Heart right ventricle (tissue), 16 donors: ENCODE data around the gene MSL2. TPM values are rescaled to one million over a fixed set of nuclear protein-coding genes. Genes with fewer than 3 reads are reported as not detected.
"Not testable (repeated sequence)": the region's sequence is repeated elsewhere in the genome, so short reads cannot be mapped to it uniquely, and the experiment has no call there.

Source experiments
- ATAC-seq, 8 donors: fragments of 200-7000 bp; cut with Tn5 transposase; one replicate each; pipeline ENCODE4 v1.9.1; 2020; ENCODE audit warnings: mild to moderate bottlenecking in 8 of 8, moderate library complexity in 8 of 8, moderate number of reproducible peaks in 1 of 8
- DNase-seq, 2 donors: peaks; one replicate each; pipeline ENCODE4 v3.0.0-alpha.2; 2020
- H3K27ac ChIP-seq, 10 donors: fragments of 200-600 bp; sonication (generic) in 2 of 10; one replicate each; pipeline versions ENCODE4 v1.5.0 to v1.8.0; 2020 to 2022; ENCODE audit warnings: mild to moderate bottlenecking in 3 of 10
- H3K27me3 ChIP-seq, 7 donors: fragments of 200-600 bp; one replicate each; pipeline ENCODE4 v1.8.0; 2021 to 2022; ENCODE audit warnings: mild to moderate bottlenecking in 2 of 7
- H3K36me3 ChIP-seq, 9 donors: fragments of 200-600 bp; sonication (generic) in 1 of 9; one replicate each; pipeline versions ENCODE4 v1.5.0 to v1.8.0; 2020 to 2022; ENCODE audit warnings: mild to moderate bottlenecking in 2 of 9
- H3K4me1 ChIP-seq, 9 donors: fragments of 200-600 bp; sonication (generic) in 1 of 9; one replicate each; pipeline versions ENCODE4 v1.5.0 to v1.8.0; 2020 to 2022; ENCODE audit warnings: mild to moderate bottlenecking in 4 of 9
- H3K4me3 ChIP-seq, 10 donors: fragments of 200-600 bp; sonication (generic) in 2 of 10; one replicate each; pipeline versions ENCODE4 v1.5.0 to v1.8.0; 2020 to 2022; ENCODE audit warnings: mild to moderate bottlenecking in 7 of 10, moderate library complexity in 2 of 10
- H3K9me3 ChIP-seq, 11 donors: fragments of 200-600 bp in 10 of 11; sonication (generic) in 2 of 11; one replicate each; pipeline versions ENCODE4 v1.5.0 to v1.8.0; 2013 to 2022; ENCODE audit warnings: mild to moderate bottlenecking in 2 of 11, control low read depth in 1 of 11, moderate library complexity in 1 of 11
- WGBS, 2 donors: extraction: QIAGEN DNeasy Blood & Tissue Kit; methylation state at CpG; one replicate each; pipeline ENCODE4 v1.1.7; 2013; ENCODE audit warnings: inconsistent platforms in 1 of 2; 5-methylcytosine and 5-hydroxymethylcytosine counted together
- intact Hi-C, 10 donors: fragments of 100-400 bp; cut with DNase I; formaldehyde crosslinking; loops; one replicate each; pipeline versions ENCODE4 v1.11.1 to v1.14.2; 2022
- polyA plus RNA-seq, 2 donors: library from polyadenylated mRNA; stranded (reverse); fragments of 200-250 nt; gene quantifications; one replicate each; pipeline ENCODE4 v1.2.3, GENCODE V29; 2013
- total RNA-seq, 10 donors: library from RNA; stranded (reverse); fragmentation: NEBNext Ultra II Directional in 3 of 10; extraction: Animal tissue kit (Norgen Biotek cat#: 25700) in 3 of 10; gene quantifications; one replicate each; pipeline versions ENCODE4 v1.2.1 to v1.2.4, GENCODE V29; 2021 to 2023
- TF ChIP-seq, protein P1 (sequence below), 9 donors: fragments of 200-600 bp; sonication (generic) in 2 of 9; IDR thresholded peaks; one replicate each; pipeline versions ENCODE4 v1.5.0 to v1.8.0; 2021 to 2022; ENCODE audit warnings: antibody characterized with exemption in 9 of 9, mild to moderate bottlenecking in 5 of 9, moderate library complexity in 1 of 9
- donor health status: Arrhythmogenic right ventricular cardiomyopathy.
- donor health status: ischemic (EF 13 %, LVEDD 7.1; RV severe dilation, severe dysfunction).
- donor health status: healthy with polysubstance abuse.
- donor health status: DM: no; HTN: yes; CAD: no.
- donor health status: DM: no; HTN: no; CAD: no.
- donor health status: ischemic (EF 25% LVEDD 6.9; RV normal size, moderate dysfunction).
- donor health status: ischemic (EF 25% LVEDD 5.7; RV mildly dilated, moderate dysfunction).
- donor health status: healthy.
- donor health status: DM: yes; HTN: yes; CAD: no.
- donor health status: Ischemic cardiomyopathy.
- donor health status: ischemic (EF 35%, LVEDD 5.7; RV mildly dilated, moderate dysfunction).
- donor health status: nonischemic (EF 11% LVEDD 7.7; RV severe dilation, severe dysfunction).
- donor health status: DM: yes; HTN: yes; CAD: no.
- donor health status: PGD.
- donor health status: ischemic (EF 29% LVEDD 5.4; RV normal size, mild dysfunction).
- donor health status: nonischemic (EF 23%, LVEDD 6.1; RV moderate dilation, normal function).

The MSL2 gene
- total and polyA plus RNA-seq, 12 donors: 3.8 to 25.2 (median 20.1) TPM

DNA sequence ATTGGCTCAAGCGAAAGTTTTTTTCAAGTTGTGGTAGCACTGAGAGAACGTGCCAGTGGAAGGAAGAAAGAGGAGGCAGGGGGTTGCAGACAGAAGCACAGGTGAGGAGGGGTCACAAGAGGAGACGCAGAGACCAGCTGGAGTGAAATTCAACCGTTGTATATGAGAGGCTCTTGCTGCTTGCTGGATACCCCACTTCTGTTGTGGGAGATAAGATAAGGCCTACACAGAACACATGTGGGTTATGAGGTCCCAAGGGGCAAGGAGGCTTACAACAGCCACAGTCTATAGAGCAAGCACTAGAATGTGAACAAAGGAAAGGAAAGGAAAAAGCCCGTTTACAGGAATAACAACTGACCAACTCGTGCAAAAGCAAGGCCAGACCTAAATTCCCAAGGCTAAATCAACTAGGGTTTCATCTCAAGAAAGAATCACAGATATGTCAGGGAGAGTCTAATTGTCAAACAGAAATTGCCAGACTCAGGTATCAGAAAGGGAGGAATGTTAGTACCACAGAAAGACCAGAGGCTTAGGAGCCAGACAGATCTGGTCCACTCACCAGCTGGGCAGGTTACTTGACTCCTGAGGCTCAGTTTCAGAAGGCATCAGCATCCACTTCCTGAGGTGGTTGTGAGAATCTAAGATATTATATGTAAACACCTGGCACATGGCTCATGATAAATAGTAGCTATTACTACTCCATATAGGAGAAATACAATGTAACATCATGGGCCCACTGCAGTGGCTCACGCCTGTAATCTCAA lies 60.9 kb downstream of the MSL2 start:
- H3K9me3 ChIP-seq: peaks cover 0 to 6% (median 0%) of the 10 kb centered on the region in 11 donors
- ATAC-seq (no peak), DNase-seq (no peak)
- H3K4me1 ChIP-seq: peaks cover 0 to 8% (median 5%) of the 10 kb centered on the region in 9 donors
- peaks cover 0 to 16% (median 0%) of the 10 kb centered on the region in 9 donors for H3K36me3 ChIP-seq
- no peaks in the 10 kb centered on the region for H3K27me3 ChIP-seq
- TF ChIP-seq, protein P1, sequence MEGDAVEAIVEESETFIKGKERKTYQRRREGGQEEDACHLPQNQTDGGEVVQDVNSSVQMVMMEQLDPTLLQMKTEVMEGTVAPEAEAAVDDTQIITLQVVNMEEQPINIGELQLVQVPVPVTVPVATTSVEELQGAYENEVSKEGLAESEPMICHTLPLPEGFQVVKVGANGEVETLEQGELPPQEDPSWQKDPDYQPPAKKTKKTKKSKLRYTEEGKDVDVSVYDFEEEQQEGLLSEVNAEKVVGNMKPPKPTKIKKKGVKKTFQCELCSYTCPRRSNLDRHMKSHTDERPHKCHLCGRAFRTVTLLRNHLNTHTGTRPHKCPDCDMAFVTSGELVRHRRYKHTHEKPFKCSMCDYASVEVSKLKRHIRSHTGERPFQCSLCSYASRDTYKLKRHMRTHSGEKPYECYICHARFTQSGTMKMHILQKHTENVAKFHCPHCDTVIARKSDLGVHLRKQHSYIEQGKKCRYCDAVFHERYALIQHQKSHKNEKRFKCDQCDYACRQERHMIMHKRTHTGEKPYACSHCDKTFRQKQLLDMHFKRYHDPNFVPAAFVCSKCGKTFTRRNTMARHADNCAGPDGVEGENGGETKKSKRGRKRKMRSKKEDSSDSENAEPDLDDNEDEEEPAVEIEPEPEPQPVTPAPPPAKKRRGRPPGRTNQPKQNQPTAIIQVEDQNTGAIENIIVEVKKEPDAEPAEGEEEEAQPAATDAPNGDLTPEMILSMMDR (IDR thresholded peaks at IDR 0.05): no peak
- H3K27ac ChIP-seq: no peak overlapping the region
- no peak overlapping the region for H3K4me3 ChIP-seq
- intact Hi-C loops: no loop called here
- 45 to 46% methylated on average over 7 of the region's 7 CpGs for WGBS, 2 donors

DNA sequence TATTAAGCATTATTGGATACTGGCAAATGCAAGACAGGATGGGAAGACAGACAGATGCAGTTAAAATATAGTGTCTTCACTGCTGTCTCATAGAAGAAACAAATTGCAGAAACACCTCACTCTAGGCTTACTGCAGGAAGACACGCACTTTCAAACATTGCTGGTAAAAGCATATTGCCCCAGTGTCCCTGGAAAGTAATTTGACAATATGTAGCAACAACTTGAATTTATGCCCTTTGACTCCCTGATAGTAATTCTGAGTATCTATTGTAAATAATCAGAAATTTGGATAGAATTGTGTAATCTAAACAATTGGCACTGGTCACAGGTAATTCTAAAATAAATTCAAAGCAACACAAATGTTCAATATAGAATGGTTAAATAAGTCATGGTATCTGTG lies 62.0 kb downstream of the MSL2 start:
- Histone ChIP-seq H3K27me3 (no peaks in the 10 kb centered on the region), H3K9me3 (peaks cover 0 to 7% (median 0%) of the 10 kb centered on the region in 11 donors), H3K4me1 (peaks cover 0 to 8% (median 5%) of the 10 kb centered on the region in 9 donors), H3K27ac (no peak overlapping the region), H3K4me3 (no peak overlapping the region), H3K36me3 (peaks cover 0 to 13% (median 0%) of the 10 kb centered on the region in 9 donors)
- DNase-seq (no peak), ATAC-seq (no peak)
- TF ChIP-seq, protein P1 (IDR thresholded peaks at IDR 0.05): no peak
- intact Hi-C loops: no loop called here
- 93 to 96% methylated on average over 1 of the region's 1 CpG for WGBS, 2 donors

DNA sequence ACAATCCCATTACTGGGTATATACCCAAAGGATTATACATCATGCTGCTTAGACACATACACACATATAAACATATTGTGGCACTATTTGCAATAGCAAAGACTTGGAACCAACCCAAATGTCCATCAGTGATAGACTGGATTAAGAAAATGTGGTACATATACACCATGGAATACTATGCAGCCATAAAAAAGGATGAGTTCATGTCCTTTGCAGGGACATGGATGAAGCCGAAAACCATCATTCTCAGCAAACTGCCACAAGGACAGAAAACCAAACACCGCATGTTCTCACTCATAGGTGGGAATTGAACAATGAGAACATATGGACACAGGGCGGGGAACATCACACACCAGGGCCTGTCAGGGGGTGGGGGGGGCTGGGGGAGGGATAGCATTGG lies 64.5 kb downstream of the MSL2 start:
- H3K27ac ChIP-seq, H3K9me3 ChIP-seq, H3K4me3 ChIP-seq, ATAC-seq, DNase-seq, H3K27me3 ChIP-seq, intact Hi-C loops, H3K4me1 ChIP-seq: not testable (repeated sequence)
- 92 to 96% methylated on average over 3 of the region's 3 CpGs for WGBS, 2 donors
- H3K36me3 ChIP-seq: peaks cover 0 to 11% (median 0%) of the 10 kb centered on the region in 9 donors

DNA sequence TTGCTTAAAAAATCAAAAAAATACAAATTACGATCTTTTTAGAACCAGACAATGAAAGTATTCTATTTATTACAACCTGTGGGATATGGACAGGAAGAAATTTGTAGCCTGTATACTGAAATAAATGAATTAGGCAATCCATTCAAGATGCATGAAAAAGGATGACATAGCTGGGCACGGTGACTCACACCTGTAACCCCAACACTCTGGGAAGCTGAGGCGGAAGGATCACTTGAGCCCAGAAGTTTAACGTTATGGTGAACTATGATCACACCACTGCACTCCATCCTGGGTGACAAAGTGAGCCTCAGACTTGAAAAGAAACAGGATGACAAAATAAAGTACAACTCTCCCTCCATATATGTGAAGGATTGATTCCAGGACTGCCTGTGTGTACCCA lies 74.1 kb downstream of the MSL2 start:
- ATAC-seq (no peak), DNase-seq (no peak)
- H3K4me3 ChIP-seq: no peak overlapping the region
- 90 to 95% methylated on average over 4 of the region's 4 CpGs for WGBS, 2 donors
- H3K9me3 ChIP-seq: peaks cover 0 to 13% (median 0%) of the 10 kb centered on the region in 11 donors
- no peaks in the 10 kb centered on the region for H3K4me1 ChIP-seq
- H3K27me3 ChIP-seq: no peaks in the 10 kb centered on the region
- H3K36me3 ChIP-seq: peaks cover 0 to 41% (median 0%) of the 10 kb centered on the region in 9 donors
- intact Hi-C loops: no loop called here
- no peak overlapping the region for H3K27ac ChIP-seq
- TF ChIP-seq, protein P1 (IDR thresholded peaks at IDR 0.05): no peak
